Myocyte (in vitro differentiated cells): ENCODE data around the gene MYO1D. TPM values are rescaled to one million over a fixed set of nuclear protein-coding genes. Genes with fewer than 3 reads are reported as not detected.
"Not testable (repeated sequence)": the region's sequence is repeated elsewhere in the genome, so short reads cannot be mapped to it uniquely, and the experiment has no call there.

Experiments used
- DNase-seq: peaks from one replicate; pipeline ENCODE4 v3.0.0-alpha.2; 2012; ENCODE audit warnings: low read depth
- total RNA-seq: library from RNA; depleted of rRNA; stranded (reverse); fragments of >200 nt; gene quantifications from 2 replicates; pipeline ENCODE4 v1.2.3, GENCODE V29; 2014

Gene MYO1D
- total RNA-seq, 1 donor from 2014 or later: 34.8 TPM

DNA sequence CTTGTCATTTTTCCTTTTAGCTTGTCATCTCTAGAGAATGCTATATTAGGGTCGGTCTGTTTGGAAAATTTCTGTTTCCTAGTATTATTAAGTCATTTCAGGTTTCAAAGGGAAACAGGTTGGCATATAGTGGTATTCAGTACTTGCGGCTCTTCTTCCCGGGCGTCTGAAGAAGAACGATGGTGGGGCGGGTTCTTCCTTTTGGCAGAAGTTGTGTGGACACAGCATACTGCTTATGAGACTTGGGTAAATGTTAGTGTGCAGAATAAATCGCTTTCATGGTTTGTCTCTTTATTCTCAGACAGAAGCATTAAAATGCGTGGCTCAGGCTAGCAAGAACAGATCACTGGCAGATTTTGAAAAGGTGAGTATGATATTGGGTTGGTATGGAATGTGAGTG is 399.7 kb downstream of the MYO1D start:
- DNase-seq: no peak

DNA sequence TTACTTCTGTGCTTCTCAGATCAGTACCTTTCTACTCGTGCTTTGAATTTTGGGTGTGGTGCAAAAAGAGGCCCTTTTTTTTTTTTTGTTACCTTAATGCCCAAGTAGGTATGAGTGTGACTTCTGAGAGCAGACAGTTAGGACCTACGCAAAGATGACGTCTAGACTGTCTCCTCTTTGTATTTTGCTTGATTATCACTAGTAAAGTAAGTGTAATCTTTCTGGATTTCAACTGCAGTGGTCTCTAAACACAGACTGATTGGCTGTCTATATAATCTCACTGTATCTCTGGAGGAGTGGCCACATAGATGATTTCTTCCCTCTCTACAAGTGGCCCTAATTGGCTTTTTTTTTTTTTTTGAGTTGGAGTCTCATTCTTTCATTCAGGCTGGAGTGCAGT is 401.7 kb downstream of the MYO1D start:
- DNase-seq: no peak

DNA sequence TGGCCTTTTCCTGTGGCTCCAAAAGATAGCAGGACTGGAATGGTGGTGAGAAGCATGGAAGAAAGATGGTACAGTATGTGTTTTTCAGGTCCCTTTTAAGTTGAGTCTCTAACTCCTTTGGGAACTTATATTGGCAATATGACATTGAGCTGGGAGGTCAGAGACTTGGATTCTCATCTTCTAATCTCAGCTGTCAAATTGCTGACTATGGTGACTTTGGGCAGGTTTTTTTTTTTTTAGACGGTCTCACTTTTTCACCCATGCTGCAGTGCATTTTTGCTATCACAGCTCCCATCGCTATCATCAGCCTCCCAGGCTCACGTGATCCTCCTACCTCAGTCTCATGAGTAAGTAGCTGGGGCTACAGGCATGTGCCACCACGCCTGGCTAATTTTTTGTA is 405.3 kb downstream of the MYO1D start:
- DNase-seq: no peak

GRCh38 chr17:32470405-32471167 is 406.3 kb downstream of the MYO1D start:
- DNase-seq: no peak

DNA sequence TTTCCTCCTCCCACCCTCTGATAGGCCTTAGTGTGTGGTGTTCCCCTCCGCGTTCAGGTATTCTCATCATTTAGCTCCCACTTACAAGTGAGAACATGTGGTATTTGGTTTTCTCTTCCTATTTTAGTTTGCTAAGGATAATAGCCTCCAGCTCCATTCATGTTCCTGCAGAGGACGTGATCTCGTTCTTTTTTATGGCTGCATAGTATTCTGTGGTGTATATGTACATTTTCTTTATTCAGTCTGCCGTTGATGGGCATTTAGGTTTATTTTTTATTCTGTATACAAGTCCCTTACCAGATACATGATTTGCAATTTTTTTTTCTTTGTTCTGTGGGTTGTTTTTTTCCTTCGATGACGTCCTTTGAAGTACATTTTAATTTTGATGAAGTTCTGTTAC is 409.0 kb downstream of the MYO1D start:
- DNase-seq: no peak

- no peak for DNase-seq
Measured at GRCh38 chr17:32464374-32464773, 412.6 kb downstream of the MYO1D start.

DNA sequence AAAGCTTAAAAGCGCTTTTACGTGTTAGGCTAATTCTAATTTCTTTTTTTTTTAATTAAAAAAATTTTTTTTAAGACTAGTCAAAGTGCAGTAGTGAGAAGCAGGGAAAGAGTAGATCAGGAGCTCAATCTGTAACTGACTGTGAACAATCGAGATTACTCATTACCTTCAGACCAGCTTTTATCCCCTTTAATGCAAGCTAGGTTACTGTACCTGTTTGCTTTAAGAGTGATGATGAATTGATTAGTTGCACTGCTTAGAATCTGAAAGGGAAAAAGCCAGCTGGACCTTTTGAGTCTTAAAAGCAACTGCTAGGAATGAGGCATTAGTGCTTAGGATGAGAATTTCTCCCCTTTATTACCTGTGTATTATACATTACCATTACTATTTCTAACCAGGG is 413.6 kb downstream of the MYO1D start:
- no peak for DNase-seq

- peak; percentile 60 for DNase-seq
Measured at GRCh38 chr17:32461853-32462617, 414.9 kb downstream of the MYO1D start.

GRCh38 chr17:32461498-32461852 is 415.4 kb downstream of the MYO1D start:
- no peak for DNase-seq

- DNase-seq: no peak
Measured at GRCh38 chr17:32460054-32460453, 416.9 kb downstream of the MYO1D start.

DNA sequence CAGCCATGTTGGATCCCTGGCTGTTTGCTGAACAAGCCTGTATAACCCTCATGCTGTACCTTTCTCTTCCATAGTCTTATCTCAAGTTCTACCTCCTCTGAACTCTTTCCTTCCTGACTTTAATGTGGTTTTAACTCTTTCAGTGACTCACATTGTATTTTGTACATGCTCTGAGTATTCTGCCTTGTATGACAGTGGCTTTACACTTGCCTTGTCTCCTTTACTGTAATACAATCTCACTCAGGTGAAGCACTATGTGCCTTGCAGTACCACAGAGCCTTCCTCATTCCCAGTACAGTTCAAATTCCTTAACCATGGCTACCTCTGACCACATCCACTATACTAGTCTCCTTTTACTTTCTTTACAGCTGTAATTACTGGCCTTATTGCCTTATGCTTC is 418.6 kb downstream of the MYO1D start:
- no peak for DNase-seq

DNA sequence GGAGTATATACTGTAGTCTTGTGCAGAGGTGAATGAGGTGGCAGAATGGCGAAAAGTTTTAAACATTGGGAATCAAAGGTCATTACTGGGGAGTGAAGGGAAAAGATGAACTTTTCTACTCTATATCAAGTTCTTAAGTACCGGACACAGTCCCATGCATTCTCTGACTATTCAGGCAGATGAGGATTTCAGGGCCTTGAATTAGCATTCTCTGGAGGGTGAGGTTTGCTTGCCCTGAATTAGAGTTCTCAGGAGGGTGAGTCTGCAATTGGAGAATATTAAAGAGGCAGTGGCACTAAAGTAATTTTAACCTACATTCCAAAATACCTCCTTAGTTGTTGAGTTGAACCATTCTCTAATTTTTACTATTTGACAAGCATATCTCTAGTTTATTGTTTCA is 423.6 kb downstream of the MYO1D start:
- DNase-seq: no peak

GRCh38 chr17:32452281-32452680 is 424.6 kb downstream of the MYO1D start:
- no peak for DNase-seq

GRCh38 chr17:32451879-32452278 is 425.0 kb downstream of the MYO1D start:
- DNase-seq: no peak

DNA sequence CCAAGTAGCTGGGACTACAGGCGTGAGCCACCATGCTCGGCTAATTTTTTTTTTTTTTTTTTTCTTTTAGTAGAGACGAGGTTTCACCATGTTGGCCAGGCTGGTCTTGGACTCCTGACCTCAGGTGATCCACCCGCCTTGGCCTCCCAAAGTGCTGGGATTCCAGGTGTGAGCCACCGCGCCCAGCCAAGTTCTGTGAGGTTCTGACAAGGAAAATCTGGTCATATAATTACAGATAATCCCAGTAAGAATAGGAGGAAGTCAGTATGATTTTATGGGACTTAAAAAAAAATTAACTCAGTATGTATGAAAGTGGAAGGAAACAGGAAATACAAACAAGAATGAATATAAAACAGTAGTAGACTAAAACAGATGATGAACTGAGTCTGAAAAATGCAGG is 426.5 kb downstream of the MYO1D start:
- DNase-seq: not testable (repeated sequence)

GRCh38 chr17:32449963-32450362 is 427.0 kb downstream of the MYO1D start:
- no peak for DNase-seq

GRCh38 chr17:32446949-32447348 is 430.0 kb downstream of the MYO1D start:
- DNase-seq: no peak

- peak; percentile 12 for DNase-seq
Measured at GRCh38 chr17:32445971-32446370, 431.0 kb downstream of the MYO1D start.

DNA sequence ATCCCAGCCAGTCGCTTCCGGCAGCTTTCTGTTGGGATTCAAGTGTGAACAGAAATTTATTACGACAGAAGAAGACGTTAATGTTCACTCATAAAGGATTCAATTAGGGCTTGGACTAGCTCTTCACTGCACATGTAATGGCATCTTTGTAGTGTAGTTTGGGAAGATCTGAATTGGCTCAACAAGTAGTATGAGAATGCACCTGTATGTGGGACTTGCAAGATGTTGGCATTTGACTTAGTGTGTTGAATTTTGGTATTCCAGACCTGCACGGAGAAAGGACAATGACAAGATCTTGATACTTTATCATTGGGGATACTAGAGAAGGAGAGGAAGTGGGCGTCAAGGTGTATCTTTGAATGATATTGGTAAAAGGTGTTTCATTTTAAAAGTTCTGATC is 431.4 kb downstream of the MYO1D start:
- no peak for DNase-seq

GRCh38 chr17:32445074-32445415 is 431.9 kb downstream of the MYO1D start:
- DNase-seq: peak; percentile 58

- DNase-seq: peak; percentile 98
Measured at GRCh38 chr17:32444301-32445073, 432.4 kb downstream of the MYO1D start, which contains the start of gene PSMD11. TSS of gene PSMD11 (plus strand) at chr17:32444510. CDS start at chr17:32444524, 14 bp downstream.

DNA sequence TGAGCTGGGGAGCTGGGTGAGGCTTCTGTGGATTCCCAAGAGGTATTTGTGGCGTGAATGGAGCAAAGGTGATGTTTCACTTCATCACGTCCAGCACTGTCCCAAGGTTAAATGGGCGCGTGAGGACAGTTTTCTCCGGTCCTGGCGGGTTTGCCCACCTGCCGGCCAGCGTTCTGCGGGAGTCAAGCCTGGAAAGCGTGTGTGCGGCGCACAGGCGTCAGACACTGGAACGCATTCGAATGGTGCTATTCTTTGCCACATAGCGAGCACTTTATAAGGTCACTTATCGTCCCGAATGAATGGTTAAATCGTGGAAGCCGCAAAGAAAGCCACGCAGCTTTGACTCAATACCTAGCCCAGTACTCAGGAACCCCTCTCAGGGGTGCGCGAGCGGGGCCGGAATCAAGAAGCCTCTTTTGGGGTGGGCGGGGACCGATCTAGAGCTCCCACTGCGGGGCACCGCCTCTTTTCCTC is 433.1 kb downstream of the MYO1D start:
- DNase-seq: no peak
